Hepatocyte (in vitro differentiated cells): ENCODE results near the gene WNK4.

ENCODE experiments used
- EZH2 ChIP-seq: fragments of 200-600 bp; sonication (generic); IDR thresholded peaks from 2 replicates; pipeline ENCODE4 v1.6.1; 2016; ENCODE audit warnings: antibody characterized with exemption, mild to moderate bottlenecking, borderline replicate concordance
- EZH2phosphoT487 ChIP-seq: fragments of 200-600 bp; sonication (generic); IDR thresholded peaks from one replicate; pipeline ENCODE4 v1.6.1; 2018; ENCODE audit warnings: antibody characterized with exemption, mild to moderate bottlenecking, low read depth, moderate library complexity; ENCODE audit not compliant: unreplicated experiment, severe bottlenecking
- TF ChIP-seq, protein P1 (sequence below): fragments of 200-600 bp; sonication (generic); IDR thresholded peaks from 2 replicates; pipeline ENCODE4 v1.5.1; 2016; ENCODE audit warnings: antibody characterized with exemption, mild to moderate bottlenecking; ENCODE audit not compliant: poor library complexity

DNA sequence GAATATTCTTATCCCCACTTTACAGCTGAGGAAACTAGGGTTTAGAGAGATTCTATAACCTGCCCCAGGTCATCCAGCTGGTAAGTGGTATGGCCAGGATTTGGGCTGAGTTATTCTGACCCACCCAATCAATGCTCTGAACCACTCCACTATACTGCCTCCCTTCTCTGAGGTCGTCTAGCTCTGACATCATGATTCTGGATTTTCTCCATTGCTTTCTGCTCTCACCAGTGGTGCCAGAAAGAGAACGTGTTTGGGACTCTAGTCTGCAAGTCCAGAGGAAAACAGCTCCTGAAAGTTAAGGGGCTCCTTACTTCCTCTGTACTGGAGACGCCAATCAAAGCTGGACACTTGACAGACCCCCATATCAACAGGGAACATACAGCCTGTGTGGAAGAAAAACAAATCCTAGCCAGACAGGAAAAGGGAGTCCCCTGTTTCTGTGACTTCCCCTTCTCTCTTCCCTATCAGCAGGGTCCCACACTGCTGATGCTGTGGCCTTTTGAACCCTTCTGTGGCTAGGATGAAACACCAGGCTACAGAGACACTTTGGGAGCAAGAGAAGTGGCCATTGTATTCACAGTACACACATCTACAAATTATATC lies 29.6 kb upstream of the WNK4 start:
- TF ChIP-seq, protein P1, sequence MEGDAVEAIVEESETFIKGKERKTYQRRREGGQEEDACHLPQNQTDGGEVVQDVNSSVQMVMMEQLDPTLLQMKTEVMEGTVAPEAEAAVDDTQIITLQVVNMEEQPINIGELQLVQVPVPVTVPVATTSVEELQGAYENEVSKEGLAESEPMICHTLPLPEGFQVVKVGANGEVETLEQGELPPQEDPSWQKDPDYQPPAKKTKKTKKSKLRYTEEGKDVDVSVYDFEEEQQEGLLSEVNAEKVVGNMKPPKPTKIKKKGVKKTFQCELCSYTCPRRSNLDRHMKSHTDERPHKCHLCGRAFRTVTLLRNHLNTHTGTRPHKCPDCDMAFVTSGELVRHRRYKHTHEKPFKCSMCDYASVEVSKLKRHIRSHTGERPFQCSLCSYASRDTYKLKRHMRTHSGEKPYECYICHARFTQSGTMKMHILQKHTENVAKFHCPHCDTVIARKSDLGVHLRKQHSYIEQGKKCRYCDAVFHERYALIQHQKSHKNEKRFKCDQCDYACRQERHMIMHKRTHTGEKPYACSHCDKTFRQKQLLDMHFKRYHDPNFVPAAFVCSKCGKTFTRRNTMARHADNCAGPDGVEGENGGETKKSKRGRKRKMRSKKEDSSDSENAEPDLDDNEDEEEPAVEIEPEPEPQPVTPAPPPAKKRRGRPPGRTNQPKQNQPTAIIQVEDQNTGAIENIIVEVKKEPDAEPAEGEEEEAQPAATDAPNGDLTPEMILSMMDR = no peak
- TF ChIP-seq EZH2 (no peak), EZH2phosphoT487 (no peak)
